GM12864 (cell line): Measurements from ENCODE around the gene SLC5A4.

ENCODE experiments used
- DNase-seq: peaks from one replicate; pipeline ENCODE4 v3.0.0-alpha.2; 2011; ENCODE audit warnings: low read depth
- H3K4me3 ChIP-seq: 2 replicates; pipeline ENCODE4 v1.5.1; 2011; ENCODE audit warnings: mild to moderate bottlenecking, low read depth, low read length, control low read depth
- TF ChIP-seq, protein P1 (sequence below): IDR thresholded peaks from 2 replicates; pipeline ENCODE4 v1.5.1; 2011; ENCODE audit warnings: low read depth, mild to moderate bottlenecking, moderate library complexity, low read length, control low read depth, inconsistent platforms; ENCODE audit errors: missing control alignments

SLC5A4 gene

DNA sequence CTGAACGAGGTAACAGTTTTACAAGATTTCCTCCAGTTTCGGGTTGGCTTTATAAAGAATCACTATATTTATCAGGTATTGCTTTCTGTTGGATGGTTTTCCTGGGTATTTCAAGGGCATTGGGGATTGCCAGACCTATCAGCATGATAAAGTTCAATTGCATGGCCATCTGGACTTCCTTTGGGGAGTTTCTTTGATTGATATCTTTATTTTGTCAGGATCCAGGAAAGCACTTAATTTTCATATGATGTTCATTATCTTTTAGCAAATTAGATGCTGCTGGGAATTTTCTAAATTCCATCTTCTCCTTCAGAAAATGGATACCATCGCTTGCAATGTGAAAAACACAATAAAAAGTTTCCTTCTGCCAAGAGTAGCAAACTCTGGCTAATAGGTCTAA, 71.5 kb downstream of the SLC5A4 start:
- DNase-seq = no peak
- TF ChIP-seq, protein P1, sequence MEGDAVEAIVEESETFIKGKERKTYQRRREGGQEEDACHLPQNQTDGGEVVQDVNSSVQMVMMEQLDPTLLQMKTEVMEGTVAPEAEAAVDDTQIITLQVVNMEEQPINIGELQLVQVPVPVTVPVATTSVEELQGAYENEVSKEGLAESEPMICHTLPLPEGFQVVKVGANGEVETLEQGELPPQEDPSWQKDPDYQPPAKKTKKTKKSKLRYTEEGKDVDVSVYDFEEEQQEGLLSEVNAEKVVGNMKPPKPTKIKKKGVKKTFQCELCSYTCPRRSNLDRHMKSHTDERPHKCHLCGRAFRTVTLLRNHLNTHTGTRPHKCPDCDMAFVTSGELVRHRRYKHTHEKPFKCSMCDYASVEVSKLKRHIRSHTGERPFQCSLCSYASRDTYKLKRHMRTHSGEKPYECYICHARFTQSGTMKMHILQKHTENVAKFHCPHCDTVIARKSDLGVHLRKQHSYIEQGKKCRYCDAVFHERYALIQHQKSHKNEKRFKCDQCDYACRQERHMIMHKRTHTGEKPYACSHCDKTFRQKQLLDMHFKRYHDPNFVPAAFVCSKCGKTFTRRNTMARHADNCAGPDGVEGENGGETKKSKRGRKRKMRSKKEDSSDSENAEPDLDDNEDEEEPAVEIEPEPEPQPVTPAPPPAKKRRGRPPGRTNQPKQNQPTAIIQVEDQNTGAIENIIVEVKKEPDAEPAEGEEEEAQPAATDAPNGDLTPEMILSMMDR = no peak
- no peak overlapping the region for H3K4me3 ChIP-seq

DNA sequence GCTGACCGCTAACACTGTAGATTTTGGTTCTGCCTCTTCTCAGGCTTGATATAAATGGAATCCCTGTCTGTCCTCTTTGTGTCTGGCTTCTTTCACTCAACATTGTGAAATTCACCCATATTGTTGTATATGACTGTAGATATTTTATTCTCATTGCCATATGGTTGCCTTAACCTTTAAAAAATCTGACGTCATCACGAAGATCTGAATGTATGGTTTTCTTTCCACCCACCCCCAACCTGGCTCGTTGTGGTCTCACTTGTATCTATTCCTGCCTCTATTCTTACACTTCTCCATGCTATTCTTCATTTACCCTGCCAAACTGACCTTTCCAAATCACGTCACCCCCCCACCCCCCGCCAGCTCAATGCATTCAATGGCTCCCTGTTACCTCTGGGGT, 74.1 kb downstream of the SLC5A4 start:
- TF ChIP-seq, protein P1 = no peak
- H3K4me3 ChIP-seq = no peak overlapping the region
- no peak for DNase-seq

DNA sequence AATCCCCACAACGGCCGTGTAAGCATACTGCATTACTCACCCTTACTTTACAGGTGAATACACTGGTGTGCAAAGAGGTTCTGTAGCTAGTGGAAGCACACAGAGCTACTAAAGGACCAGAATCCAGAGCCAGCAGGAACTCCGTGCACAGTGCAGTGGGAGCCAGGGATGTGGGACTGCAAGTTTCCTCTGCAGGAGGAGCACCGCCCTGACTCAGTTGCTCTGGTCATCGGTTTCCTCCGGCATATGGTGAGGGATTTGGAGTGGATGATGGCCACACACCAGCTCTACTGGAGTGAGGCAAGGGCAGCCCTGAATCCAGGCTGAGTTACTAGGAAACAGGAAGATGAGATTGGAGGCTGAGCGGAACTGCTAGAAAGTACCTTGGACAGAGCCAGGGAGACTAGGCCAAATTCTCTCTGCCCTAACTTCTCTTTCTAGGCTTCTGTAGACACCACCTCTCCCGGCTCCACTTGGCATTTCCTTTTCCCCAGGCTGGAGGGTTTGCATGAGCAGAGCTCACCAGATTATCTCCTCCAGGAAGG, 77.9 kb downstream of the SLC5A4 start:
- H3K4me3 ChIP-seq = no peak overlapping the region
- TF ChIP-seq, protein P1 = no peak
- DNase-seq = no peak

DNA sequence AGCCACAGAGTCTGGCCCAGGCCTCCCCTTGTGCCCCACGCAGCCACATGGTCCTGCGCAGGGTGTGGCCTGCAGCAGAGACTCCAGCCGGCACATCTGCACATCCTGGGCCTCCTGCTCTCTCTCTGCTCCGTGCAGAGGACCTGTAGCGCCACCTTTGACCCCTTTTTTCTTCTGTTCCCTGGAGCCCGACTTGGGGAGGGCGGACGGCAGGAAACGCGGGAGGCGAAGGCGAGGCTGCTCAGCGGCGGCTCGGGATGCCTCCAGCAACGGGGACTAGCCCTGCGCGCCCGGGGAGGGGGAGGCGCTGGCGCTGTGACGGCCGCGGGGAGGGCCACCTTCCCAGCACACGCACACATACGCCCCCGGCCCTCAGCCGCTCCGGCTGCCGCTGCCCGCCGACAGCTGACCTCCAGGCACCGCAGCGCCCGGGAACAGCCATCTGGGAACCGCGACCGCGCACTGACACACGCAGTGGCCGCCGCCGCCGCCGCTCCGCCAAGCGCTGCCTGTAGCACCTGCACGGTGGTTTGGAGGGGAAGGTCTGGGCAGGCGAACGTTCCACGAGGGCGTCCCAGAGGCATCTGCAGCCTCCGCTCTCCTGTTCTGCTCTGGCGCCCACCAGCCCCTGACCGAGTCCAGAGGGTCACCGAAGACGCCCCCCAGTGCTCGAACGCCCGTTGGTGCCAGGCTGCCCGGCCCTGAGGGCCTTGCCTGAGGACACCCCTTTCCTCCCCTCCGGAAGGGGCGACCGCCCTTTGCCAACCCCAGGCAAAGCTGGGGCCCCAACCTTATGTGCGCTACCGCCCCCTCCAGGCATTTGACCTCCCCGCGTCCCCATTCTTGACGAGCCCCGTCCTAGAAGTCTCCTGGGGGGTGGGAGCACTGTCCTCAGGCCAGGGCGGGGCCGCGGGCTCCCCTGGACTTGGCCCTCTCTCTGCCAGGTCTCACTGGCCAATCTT, 79.2 kb downstream of the SLC5A4 start:
- no peak overlapping the region for H3K4me3 ChIP-seq
- TF ChIP-seq, protein P1 = no peak
- DNase-seq = no peak

DNA sequence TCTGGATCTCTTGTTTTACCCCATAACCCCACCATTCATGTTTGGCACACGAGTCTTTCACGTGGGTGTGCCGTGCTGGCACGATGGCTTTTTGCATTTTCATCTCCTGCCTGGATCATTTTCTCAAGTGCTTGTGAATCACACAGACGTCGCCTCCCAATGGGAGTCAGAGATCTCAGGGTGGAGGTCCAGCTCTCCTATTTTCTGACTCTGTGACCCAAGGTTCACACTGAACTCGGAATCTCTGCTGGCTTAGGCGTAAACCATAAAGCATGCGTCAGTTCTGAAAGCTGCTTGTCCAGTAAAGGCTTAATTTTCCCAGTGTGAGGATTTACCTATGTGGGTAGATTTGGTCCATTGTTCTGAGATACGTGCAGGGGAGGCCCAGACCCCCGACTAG, 80.0 kb downstream of the SLC5A4 start:
- TF ChIP-seq, protein P1 = no peak
- H3K4me3 ChIP-seq = no peak overlapping the region
- DNase-seq = no peak
